ENCODE measurements around the gene TAF11L14. TPM values are rescaled to one million over a fixed set of nuclear protein-coding genes. Genes with fewer than 3 reads are reported as not detected.

Gene TAF11L14
- total and polyA plus RNA-seq, 9 of the 15 experiments (the other 6 are each of a cell fraction or from before 2014, with no cell fraction given), result not detected

GRCh38 chr5:17655921-17656320, 21.7 kb downstream of the TAF11L14 start:
- no peaks in the 10 kb centered on the region for H3K79me2 ChIP-seq (ENCODE audit: control insufficient read depth, insufficient read depth, low read length)
- DNase-seq (ENCODE audit: extremely low read depth in 1 of 4, low spot score in 3 of 4) (no peak), ATAC-seq (no peak), FAIRE-seq (no peak)
- TF ChIP-seq MAFG (tag; conservative IDR thresholded peaks at IDR 0.05) (no peak), ZNF79 (CRISPR knock-in tag; IDR thresholded peaks at IDR 0.05; ENCODE audit: low read depth) (no peak), ZMIZ1 (IDR thresholded peaks at IDR 0.05; ENCODE audit: low read depth in 2 of 2, low read length in 2 of 2) (no peak), CEBPG (CRISPR knock-in tag; IDR thresholded peaks at IDR 0.05) (no peak), CEBPG (tag; conservative IDR thresholded peaks at IDR 0.05 in 1 of 2, IDR thresholded peaks at IDR 0.05 in 1 of 2) (no peak), GATA2 (CRISPR knock-in tag; IDR thresholded peaks at IDR 0.05) (no peak), SAFB2 (IDR thresholded peaks at IDR 0.05; ENCODE audit: borderline replicate concordance, low read depth, low read length, severe bottlenecking) (no peak), EWSR1 (IDR thresholded peaks at IDR 0.05; ENCODE audit: borderline replicate concordance, low read depth, partially characterized antibody) (no peak), E2F6 (IDR thresholded peaks at IDR 0.05; ENCODE audit: borderline replicate concordance in 1 of 2, extremely low read depth in 1 of 2, insufficient read depth in 1 of 2, insufficient read length in 1 of 2, low read depth in 1 of 2, low read length in 1 of 2, poor library complexity in 1 of 2, severe bottlenecking in 1 of 2) (no peak), POLR2A (conservative IDR thresholded peaks at IDR 0.05) (no peak), ZNF785 (CRISPR knock-in tag; IDR thresholded peaks at IDR 0.05) (no peak), HDGF (IDR thresholded peaks at IDR 0.05) (no peak), SREBF1 (IDR thresholded peaks at IDR 0.05; ENCODE audit: borderline replicate concordance, low read depth, low read length) (no peak), SIRT6 (IDR thresholded peaks at IDR 0.05; ENCODE audit: low read depth, low read length) (no peak), HDAC3 (IDR thresholded peaks at IDR 0.05; ENCODE audit: borderline replicate concordance, partially characterized antibody) (no peak), TCF7L2 (IDR thresholded peaks at IDR 0.05; ENCODE audit: low read depth, low read length) (no peak), TCF7 (IDR thresholded peaks at IDR 0.05; ENCODE audit: borderline replicate concordance) (no peak), ELK1 (CRISPR knock-in tag; IDR thresholded peaks at IDR 0.05) (no peak)
- no peak overlapping the region for H3K27ac ChIP-seq (ENCODE audit: extremely low read depth, low read depth, low read length)
- no peak overlapping the region for H3K4me2 ChIP-seq (ENCODE audit: insufficient read depth, low read length)
- CTCF ChIA-PET (ENCODE audit: low intra/inter-chr PET ratio), result no interaction called here
- POLR2A ChIA-PET, result no interaction called here
- H3K4me1 ChIP-seq (replicated peaks in 1 of 2; ENCODE audit: control insufficient read depth in 2 of 2, insufficient read depth in 2 of 2, low read length in 2 of 2), result no peaks in the 10 kb centered on the region
- H3K9me1 ChIP-seq (ENCODE audit: control insufficient read depth, insufficient read depth, low read length), result no peaks in the 10 kb centered on the region
- intact Hi-C loops (cut with micrococcal nuclease) (no loop called here), in situ Hi-C loops (cut with MboI) (no loop called here)
- WGBS (ENCODE audit: insufficient coverage, low coverage, missing lambda C conversion rate), result 0% methylated on average over 5 of the region's 6 CpGs
- H3K36me3 ChIP-seq (ENCODE audit: control insufficient read depth, insufficient read depth, low read length), result no peaks in the 10 kb centered on the region
- no peak overlapping the region for H3K4me3 ChIP-seq
- no peaks in the 10 kb centered on the region for H3K9me3 ChIP-seq (replicated peaks; ENCODE audit: control insufficient read depth, insufficient read depth, low read depth, low read length)
- H4K20me1 ChIP-seq (replicated peaks; ENCODE audit: control insufficient read depth, insufficient read depth, low read length), result no peaks in the 10 kb centered on the region
- H3K9ac ChIP-seq (ENCODE audit: insufficient read depth in 1 of 2, low read depth in 2 of 2, low read length in 2 of 2), result no peak overlapping the region
- BruUV-seq (replicated peaks), result no TSS peak
- H3K27me3 ChIP-seq (ENCODE audit: control insufficient read depth in 2 of 2, insufficient read depth in 2 of 2, low read length in 2 of 2), result no peaks in the 10 kb centered on the region
- no peak overlapping the region for H2AFZ ChIP-seq (ENCODE audit: low read depth, low read length)

All from K562 (cell line).